ENCODE measurements around the gene PGGHG.
"Not testable (repeated sequence)": the region's sequence is repeated elsewhere in the genome, so short reads cannot be mapped to it uniquely, and the experiment has no call there.

The PGGHG gene

DNA sequence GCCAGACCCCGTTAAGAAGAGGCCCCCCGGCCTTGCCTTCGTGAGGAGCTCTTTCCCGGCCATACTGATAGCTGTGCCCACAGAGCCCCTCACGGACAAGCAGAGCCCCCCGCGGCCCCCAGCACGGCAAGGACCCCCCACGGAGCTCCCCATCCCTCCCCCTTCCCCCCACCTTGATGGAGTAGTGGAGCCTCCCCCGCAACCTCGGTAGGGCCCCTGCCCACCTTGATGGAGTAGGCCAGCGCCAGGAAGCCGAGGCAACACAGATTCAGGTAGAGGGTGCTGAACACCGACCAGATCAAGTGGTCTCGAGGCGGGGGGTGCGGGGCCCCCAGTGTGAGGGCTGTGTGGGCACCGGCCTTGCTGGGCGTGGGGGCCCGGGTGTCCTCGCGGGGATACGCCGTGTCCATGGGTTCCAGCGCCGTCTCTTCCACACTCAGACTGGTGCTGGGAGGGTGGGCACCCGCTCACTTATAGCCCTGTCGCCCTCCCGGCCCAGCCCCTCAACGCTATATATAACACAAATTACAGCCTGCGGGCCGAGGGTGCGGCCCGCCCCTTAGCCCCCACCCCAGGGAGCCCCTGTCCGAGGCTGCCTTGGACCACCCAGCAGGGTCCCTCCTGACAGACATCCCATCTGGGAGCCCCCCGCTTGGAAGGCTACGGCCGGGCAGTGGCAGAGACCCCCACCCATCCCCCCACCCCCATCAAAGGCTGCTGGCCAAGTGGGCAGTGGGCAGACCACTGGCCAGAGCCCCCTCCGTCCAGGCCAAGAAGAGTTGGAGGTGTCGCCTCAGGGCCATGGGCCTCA, 10.4 kb downstream of the PGGHG start, which contains the start of gene IFITM5:
Gene IFITM5, minus strand, starts transcription at position 446 of the 811 bp plus-strand sequence. Its CDS starts 36 bp downstream, at position 410.
- no peak for DNase-seq

DNA sequence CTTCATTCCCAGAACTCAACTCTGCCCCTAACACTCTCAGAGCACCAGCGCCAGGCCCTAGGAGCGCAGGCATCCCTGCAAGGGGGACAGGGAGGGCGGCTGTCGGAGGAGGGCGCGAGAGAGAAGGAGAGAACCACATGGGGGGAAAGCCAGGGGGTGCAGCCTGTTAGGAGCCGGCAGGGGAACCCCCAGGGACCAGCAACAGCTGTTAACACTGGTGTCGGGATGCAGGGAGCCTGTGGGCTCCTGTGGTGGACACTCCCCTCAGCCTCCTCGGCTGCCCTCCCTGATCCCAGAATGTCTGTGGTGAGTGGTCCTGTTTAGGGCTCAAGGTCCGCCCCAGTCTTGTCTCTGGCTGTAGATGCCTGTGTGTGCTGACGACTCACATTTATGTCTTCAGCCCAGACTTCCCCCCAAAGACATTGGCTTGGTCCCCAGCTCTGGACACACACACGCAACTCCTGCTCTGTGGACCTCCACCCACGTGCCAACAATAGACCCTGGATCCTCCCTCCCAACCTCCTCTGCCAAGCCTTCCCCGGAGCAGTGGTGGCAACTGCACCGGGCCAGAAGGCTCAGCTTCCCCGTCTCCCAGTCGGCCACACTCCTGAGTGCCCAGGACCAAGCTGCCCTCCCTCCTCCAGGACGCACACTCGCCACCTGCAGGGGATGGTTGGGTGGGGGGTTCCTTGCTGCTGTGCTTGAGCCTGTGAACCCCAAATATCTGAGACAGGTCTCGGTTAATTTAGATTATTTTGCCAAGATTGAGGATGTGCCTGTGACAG, 11.2 kb downstream of the PGGHG start:
- DNase-seq = no peak

DNA sequence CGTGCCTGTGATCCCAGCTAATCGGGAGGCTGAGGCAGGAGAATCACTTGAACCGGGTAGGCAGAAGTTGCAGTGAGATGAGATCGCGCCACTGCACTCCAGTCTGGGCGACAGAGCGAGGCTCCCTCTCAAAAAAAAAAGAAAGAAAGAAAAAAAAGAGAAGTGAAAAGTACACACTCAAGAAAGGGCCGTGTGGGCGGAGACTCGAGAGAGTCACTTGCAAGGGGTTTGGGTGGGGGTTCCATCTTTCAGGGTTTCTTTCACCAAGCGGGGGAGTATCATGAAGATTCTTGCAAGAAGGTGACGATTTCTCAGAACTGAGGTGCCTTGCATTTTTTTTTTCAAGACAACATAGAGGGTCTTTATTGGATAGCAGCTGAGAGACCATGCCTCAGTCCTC, 14.4 kb downstream of the PGGHG start:
- no peak for DNase-seq

DNA sequence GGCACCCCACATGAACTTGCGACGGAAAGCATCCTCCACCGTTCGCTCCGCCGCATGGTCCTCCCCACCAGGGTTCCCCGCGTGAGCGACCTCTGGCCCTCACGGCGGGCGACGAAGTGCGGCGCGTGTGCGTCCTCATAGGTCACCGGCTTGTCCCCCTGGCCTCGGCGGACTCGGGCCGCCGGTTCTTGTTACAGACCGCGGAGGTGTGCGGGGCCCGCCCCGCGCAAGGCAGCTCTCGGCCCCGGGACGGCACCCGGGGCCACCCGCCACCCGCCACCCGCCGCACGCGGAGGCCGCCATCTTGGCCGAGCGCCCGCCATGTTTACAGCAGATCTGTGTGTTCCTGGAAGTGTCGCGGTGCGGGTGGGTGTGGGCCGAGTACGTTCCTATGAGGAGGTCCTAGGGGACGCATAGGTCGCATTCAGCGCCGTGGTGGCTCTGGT, 15.2 kb downstream of the PGGHG start:
- DNase-seq = no peak

DNA sequence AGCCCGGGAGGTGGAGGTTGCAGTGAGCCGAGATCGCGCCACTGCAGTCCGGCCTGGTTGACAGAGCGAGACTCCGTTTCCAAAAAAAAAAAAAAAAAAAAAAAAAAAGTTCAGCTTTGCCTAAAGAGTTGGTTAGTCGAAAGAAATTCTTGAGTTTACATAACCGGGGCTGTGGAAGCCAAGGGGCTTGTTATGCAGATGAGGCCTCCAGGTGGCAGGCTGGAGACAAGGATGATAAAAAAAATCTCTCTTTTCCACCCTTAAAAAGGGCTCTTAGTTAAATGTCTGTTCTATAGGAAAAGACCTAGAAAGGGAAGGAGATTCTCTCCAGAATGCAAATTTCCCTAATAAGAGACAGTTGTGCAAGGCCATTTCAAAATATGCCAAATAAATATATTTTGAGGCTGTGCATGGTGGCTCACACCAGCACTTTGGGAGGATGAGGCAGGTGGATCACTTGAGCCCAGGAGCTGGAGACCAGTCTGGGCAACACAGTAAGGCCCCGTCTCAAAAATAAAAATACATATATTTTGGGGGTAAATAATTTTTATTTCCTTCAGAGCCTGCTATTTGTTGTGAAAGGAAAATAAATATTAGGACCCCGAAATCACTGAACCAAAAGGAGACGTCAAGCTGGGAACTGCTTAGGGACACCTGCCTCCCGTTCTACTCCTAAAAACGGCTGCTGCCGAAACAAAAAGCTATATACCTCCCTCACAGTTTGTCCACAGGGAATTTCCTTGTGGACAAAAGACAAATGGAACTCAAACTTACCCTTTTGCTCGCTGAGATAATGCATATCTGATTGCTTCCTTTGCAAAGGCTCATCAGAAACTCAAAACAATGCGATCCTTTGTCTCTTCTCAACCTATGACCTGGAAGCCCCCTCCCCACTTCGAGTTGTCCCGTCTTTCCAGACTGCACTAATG, 16.3 kb downstream of the PGGHG start:
- DNase-seq = peak; percentile 39

DNA sequence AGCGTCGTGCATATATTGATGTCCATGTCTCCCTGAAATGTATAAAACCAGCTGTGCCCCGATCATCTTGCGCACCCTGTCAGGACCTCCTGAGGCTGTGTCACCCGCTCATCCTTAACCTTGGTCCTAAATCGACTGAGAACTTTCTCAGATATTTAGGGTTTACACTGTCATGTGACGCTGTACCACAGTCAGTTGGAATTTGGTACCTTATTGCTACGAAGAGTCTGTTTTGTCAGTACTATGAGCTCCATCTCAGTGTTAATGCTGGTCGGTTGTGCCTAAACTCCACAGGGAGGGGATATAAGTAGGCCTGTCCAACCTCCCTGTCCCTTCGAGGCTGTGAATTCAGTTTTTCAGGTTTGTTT, 16.9 kb downstream of the PGGHG start:
- DNase-seq = no peak

DNA sequence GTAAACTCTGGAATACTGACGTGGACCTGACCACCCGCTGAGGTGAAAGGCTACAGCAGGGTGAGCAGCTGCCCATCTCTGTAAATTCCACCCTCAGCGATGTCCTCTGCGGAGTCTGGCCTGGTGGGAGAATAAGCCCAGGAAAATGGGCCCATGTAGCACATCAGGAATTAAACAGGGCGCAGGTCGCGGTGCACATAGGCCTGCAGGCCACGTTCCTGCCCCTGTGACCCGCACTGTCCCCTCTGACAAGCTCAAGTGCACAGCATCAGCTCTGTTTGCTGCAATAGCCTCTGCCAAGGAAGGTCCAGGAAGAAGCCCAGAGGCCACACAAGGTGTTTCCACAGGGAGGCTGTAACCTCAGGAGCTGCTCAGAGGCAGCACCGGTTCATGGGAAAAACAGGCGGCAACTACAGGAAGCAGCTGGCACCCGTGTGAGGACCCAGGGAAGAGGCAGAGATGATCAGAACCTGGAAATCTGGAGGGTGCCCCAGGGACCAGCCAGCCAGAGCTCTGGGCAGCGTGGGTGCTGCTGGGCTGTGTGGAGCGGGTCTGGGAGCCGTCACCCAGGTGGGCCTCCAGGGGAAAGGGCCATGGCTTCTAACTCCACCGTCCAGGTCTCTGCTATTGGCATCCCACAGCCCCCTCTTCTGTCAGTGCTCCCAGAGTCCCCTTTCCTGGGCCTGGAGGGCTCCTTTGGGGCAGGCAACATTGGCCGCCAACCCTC, 17.9 kb downstream of the PGGHG start:
- DNase-seq = no peak

DNA sequence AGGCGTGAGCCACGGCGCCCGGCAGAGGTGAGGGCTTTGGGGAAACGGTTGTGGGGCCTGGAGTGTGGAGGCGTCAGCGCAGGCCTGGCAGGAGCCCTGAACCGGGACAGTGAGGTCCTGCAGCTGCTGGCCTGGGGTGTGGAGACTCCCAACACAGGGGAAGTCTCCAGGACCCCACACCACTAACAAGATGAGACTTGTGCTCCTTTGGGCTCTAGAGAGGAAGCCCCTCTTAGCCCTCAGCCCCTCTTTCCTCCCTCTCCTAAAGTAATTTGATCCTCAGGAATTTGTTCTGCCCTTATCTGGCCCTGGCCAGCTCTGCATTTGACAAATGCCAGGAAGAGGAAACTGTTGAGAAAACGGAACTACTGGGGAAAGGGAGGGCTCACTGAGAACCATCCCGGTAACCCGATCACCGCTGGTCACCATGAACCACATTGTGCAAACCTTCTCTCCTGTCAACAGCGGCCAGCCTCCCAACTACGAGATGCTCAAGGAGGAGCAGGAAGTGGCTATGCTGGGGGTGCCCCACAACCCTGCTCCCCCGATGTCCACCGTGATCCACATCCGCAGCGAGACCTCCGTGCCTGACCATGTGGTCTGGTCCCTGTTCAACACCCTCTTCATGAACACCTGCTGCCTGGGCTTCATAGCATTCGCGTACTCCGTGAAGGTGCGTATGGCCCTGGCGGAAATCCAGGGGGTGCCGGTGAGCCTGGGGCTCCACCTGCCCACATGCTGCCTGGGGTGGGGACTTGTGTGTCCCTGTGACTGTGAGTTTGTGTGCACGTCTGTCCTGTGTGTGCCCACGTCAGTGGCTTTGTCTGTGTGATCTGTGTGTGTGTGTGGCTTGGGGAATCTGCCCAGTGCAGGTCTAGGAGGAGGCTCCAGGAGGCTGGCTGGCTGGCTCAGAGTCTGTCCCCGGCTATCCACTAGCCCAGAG, 19.1 kb downstream of the PGGHG start, which contains the start of gene IFITM2:
Gene IFITM2, plus strand, starts transcription at position 51 of the 943 bp plus-strand sequence. Its CDS starts 377 bp downstream, at position 428.
- peak; percentile 18 for DNase-seq

DNA sequence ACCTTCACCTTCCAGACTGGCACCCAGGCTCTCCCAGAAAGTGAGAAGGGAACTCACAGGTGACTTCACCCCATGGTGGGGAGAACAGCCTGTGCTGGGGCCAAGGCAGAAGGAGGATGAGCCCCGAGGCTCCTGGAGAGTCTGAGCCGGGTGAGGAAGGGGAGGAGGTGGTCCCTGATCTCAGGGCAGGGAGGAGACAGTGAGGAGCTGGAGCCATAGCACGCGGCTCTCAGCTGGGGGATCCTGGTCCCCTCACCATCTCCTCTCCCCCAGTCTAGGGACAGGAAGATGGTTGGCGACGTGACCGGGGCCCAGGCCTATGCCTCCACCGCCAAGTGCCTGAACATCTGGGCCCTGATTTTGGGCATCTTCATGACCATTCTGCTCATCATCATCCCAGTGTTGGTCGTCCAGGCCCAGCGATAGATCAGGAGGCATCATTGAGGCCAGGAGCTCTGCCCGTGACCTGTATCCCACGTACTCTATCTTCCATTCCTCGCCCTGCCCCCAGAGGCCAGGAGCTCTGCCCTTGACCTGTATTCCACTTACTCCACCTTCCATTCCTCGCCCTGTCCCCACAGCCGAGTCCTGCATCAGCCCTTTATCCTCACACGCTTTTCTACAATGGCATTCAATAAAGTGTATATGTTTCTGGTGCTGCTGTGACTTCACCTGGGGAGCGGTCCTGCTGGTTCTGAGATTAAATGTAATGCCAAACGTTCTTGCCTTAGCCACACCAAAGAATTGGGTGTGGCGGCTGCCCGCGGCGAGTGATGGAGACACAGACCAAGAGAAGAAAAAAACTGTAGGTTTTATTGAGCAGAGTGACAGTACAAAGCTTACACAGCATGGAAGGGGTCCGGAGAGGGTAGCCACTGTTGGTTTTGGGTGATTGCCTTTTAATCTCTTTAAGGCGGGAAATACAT, 20.1 kb downstream of the PGGHG start:
- not testable (repeated sequence) for DNase-seq

DNA sequence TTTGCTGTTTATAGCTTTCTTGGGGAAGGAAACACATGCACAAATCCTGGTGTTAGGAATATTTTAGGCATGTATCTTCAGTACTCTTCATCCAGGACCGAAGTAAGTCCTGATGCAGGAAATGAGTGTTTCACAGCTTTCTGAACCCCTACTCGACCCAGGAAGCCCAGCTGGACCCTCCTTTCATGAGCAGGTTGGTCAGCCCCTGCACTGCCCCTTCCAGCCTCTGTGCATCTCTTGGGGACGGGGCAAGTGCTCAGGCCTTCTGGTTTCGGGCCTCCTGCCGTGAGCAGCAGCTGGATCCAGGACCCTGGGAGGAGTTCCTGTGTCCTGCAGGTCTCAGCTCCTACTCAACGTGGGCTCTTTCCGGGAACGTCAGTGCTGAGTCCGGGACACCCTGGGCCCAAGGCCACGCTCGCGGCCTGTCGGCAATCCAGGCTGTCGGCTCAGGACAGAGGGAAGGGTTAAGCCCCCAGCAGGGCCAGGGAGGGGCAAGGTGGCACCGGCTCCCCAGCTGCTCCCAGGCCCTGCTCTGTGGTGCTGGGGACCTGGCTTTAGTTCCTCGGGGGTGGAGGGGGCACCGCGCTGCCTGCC, 21.1 kb downstream of the PGGHG start:
- not testable (repeated sequence) for DNase-seq

DNA sequence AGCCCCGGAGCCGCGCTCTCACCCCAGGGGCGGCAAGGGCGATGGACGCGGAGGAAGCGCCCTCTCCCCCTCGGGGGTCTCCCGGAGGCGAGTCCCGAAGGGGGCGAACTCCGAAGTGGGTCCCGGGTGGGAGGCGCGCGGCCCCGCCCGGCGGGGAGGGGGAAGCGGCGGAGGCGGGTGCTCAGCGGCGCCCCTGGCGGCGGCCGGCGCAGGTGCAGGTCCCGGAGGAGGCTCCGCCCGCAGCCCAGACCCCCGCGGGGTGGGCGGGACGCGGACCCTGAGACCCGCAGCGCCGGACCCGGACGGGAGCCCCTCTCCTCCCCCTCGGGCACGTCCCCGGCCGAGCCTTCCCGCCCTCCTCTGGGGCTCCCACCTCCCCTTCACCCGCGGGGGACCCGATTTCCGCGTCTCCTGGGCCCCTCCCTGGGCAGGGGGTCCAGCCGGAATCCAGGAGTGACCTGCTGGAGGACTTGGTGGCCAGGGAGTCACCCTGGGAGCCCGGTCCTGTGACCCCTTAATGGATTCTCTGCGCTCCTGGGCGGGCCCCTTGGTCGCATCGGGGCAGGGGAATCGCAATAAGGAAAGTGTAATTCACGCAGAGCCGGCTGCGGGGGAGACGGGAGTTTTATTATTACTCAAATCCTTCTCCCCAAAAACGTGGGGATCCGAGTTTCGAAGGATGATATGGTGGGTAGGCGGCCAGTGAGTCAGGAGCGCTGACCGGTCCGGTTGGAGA, 22.3 kb downstream of the PGGHG start:
- not testable (repeated sequence) for DNase-seq

DNA sequence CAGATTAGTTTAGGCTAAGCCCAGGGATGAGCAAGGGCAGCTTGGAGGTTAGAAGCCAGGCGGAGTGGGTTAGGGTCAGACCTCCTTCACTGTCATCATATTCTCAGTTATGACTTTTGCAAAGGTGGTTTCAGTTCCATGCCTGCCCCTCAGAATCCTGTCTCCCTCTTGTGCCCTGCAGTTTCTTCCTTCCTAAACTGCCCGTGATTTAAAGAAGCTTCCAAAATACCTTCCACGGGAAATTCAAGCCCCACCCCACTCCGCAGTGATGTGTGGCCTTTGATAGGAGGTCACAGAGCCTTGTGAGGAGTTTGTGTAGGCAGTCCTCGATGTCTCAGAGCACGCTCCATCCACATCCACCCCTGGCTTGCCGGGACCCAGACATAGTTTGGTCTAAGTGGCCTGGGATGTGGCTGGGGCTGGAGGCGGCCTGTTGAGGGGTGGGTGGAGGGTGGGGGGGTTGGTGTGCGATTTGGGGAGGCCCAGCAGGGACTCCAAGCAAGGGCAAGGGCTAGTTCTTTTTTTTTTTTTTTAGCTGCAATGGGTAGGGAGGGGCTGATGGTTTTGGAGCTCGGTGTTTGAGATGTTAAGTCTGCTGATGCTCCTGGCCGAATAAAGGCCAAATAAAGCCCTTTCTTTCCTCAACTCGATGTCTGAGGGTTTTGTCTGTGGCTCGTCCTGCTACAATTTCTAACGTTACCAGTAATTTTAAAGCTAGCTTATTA, 23.3 kb downstream of the PGGHG start:
- no peak for DNase-seq

DNA sequence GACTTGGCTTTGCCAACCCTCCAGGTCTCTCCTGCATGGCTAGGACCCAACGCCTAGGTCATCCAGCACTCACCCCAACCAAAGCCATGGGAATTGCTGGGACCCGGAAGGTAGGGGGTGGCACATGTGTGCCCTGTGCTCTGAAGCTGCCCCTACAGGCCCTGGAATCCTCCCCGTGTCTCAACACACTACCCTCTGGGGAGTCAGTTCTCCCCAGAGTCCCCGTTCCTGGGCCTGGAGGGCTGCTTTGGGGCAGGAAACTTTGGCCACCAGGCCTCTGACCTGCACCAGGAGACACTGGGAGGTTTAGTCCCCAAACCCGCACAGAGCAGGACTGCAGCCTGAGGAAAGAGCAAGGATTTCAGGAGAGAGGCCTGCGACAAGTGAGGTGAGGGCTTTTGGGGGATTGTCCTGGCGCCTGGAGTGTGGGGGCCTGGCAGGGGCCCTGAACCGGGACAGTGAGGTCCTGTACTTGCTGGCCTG, 24.4 kb downstream of the PGGHG start:
- no peak for DNase-seq

DNA sequence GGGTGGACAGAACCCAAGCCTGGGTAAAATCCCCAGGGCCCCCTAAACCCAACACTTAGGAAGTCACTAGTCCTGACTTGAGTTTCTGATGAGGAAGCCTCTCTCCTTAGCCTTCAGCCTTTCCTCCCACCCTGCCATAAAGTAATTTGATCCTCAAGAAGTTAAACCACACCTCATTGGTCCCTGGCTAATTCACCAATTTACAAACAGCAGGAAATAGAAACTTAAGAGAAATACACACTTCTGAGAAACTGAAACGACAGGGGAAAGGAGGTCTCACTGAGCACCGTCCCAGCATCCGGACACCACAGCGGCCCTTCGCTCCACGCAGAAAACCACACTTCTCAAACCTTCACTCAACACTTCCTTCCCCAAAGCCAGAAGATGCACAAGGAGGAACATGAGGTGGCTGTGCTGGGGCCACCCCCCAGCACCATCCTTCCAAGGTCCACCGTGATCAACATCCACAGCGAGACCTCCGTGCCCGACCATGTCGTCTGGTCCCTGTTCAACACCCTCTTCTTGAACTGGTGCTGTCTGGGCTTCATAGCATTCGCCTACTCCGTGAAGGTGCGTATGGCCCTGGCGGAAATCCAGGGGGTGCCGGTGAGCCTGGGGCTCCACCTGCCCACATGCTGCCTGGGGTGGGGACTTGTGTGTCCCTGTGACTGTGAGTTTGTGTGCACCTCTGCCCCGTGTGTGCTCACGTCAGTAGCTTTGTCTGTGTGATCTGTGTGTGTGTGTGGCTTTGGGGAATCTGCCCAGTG, 25.0 kb downstream of the PGGHG start, which contains the start of gene IFITM1:
Gene IFITM1, plus strand, starts transcription at position 254 of the 767 bp plus-strand sequence. Its CDS starts 131 bp downstream, at position 385.
- DNase-seq = peak; percentile 42

DNA sequence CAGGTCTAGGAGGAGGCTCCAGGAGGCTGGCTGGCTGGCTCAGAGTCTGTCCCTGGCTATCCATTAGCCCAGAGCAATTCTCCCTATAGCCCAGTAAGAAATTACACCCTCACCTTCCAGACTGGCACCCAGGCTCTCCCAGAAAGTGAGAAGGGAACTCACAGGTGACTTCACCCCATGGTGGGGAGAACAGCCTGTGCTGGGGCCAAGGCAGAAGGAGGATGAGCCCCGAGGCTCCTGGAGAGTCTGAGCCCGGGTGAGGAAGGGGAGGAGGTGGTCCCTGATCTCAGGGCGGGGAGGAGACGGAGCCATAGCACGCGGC, 25.6 kb downstream of the PGGHG start:
- DNase-seq = not testable (repeated sequence)

DNA sequence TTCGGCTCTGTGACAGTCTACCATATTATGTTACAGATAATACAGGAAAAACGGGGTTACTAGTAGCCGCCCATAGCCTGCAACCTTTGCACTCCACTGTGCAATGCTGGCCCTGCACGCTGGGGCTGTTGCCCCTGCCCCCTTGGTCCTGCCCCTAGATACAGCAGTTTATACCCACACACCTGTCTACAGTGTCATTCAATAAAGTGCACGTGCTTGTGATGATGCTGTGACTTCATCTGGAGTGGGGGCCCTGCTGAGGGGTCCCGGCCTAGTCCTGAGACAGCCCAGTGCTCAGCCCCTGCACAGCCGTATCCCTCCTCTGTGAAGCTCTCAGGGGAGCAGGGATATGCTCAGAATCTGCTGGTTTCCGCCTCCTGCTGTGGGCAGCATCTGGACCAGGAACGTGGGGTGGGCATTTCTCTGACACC, 26.1 kb downstream of the PGGHG start:
- DNase-seq = no peak

DNA sequence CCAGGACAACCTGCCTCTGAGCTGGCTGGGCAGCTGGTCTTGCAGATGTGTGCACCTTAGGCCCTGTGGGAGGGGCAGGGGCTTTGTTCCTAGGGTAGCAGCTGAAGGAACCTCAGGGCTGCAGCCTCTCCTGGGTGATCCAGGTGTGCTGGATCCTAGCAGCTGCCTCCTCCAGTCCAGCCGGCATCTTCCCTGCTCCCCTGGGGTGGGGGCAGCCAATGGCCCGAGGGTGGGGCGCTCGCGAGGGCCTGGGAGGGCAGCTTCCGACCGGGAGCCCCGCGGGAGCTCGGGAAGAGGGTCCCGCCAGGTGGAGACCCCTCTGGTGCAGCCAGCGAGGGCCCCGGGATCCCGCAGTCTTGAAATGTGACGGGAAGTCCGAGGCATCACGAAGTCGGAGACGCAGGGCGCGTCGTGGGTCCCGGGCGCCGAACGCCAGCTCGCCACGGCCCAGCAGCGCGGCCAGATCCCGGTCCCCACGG, 26.6 kb downstream of the PGGHG start:
- DNase-seq = no peak

Measured in stimulated activated naive CD4-positive, alpha-beta T cell treated with Interleukin-2 at 50 U/mL for 16 hours (primary cell).